DND-41 (cell line): ENCODE measurements around the gene UTF1.

ENCODE experiments used
- ATAC-seq: fragments of 200-7000 bp; cut with Tn5 transposase; 3 replicates; pipeline ENCODE4 v1.9.1; 2021; ENCODE audit warnings: low read depth; ENCODE audit not compliant: insufficient read depth
- DNase-seq: peaks from one replicate; pipeline ENCODE4 v3.0.0-alpha.2; 2020
- H2AFZ ChIP-seq: 2 replicates; pipeline ENCODE4 v1.6.0; 2012; ENCODE audit warnings: low read depth, low read length
- H3K27ac ChIP-seq: 2 replicates; pipeline ENCODE4 v1.5.1; 2012; ENCODE audit warnings: low read length, inconsistent platforms
- H3K27me3 ChIP-seq: fragments of 200-600 bp; sonication (generic); 2 replicates; pipeline ENCODE4 v1.6.0; 2012; ENCODE audit warnings: low read length, mild to moderate bottlenecking, inconsistent platforms; ENCODE audit not compliant: insufficient read depth, poor library complexity
- H3K36me3 ChIP-seq: 2 replicates; pipeline ENCODE4 v1.5.1; 2012; ENCODE audit warnings: low read length, inconsistent platforms; ENCODE audit not compliant: insufficient read depth
- H3K4me1 ChIP-seq: 2 replicates; pipeline ENCODE4 v1.5.1; 2012; ENCODE audit warnings: mild to moderate bottlenecking, low read length; ENCODE audit not compliant: insufficient read depth
- H3K4me2 ChIP-seq: 2 replicates; pipeline ENCODE4 v1.6.0; 2012; ENCODE audit warnings: mild to moderate bottlenecking, moderate library complexity, low read length, inconsistent platforms; ENCODE audit not compliant: insufficient read depth
- H3K4me3 ChIP-seq, 2 experiments: fragments of 200-600 bp in 1 of 2; shearing (Covaris generic) in 1 of 2; 2 replicates each; pipeline ENCODE4 v1.5.1; 2012 to 2016; ENCODE audit warnings: inconsistent platforms in 2 of 2, low read length in 2 of 2, mild to moderate bottlenecking in 2 of 2, low read depth in 1 of 2, moderate library complexity in 1 of 2
- H3K79me2 ChIP-seq: 2 replicates; pipeline ENCODE4 v1.6.0; 2012; ENCODE audit warnings: low read length, inconsistent platforms; ENCODE audit not compliant: insufficient read depth
- H3K9ac ChIP-seq: 2 replicates; pipeline ENCODE4 v1.6.0; 2012; ENCODE audit warnings: low read depth, mild to moderate bottlenecking, inconsistent platforms, low read length, moderate library complexity
- H3K9me3 ChIP-seq: 2 replicates; pipeline ENCODE4 v1.5.1; 2012; ENCODE audit warnings: low read length, moderate library complexity, mild to moderate bottlenecking, inconsistent platforms; ENCODE audit not compliant: insufficient read depth, severe bottlenecking
- H4K20me1 ChIP-seq: 2 replicates; pipeline ENCODE4 v1.6.0; 2012; ENCODE audit warnings: low read length; ENCODE audit not compliant: insufficient read depth
- EZH2 ChIP-seq: IDR thresholded peaks from 3 replicates; pipeline ENCODE4 v1.6.1; 2012; ENCODE audit warnings: borderline replicate concordance, low read depth, mild to moderate bottlenecking, moderate library complexity, low read length, inconsistent platforms; ENCODE audit not compliant: severe bottlenecking
- TF ChIP-seq, protein P1 (sequence below): IDR thresholded peaks from 2 replicates; pipeline ENCODE4 v1.5.1; 2012; ENCODE audit warnings: borderline replicate concordance, low read length, moderate library complexity, mild to moderate bottlenecking; ENCODE audit not compliant: poor library complexity, severe bottlenecking; ENCODE audit errors: extremely low read depth

The UTF1 gene

DNA sequence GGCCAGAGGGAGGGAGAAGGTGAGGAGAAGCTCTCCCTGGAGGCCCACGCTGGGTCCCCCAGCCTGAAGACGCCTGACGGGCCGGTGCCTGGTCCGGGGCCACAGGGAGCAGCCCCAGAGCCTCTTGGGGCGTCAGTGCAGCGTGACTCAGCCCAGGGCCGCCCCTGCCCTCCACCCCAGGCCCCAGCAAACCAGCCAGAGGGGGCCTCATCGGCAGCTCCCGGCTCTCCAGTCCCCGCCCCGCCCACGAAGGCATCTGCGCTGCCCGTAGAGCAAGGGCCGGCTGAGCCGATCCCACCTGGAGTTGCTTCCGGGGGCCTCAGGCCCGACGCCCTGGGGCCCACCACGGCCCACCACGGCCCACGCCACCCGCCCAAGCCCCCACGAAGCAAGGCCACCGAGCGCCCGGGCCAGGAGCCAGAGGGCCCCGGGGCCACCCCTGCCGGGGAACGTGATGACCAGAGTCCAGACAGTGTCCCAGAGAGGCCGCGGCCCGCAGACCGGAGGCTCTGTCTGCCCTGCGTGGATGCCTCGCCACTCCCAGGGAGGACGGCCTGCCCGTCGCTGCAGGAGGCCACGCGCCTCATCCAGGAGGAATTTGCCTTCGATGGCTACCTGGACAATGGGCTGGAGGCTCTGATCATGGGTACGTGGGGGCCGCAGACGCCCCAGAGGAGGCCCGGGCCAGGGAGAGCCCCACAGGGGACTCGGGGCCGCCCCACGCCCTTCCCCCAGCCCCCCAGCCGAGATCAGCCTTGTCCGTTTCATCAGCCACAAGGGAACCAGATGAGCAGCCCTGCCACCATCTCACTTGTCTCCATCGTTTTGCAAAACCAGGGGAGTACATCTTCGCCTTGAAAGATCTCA, 31.2 kb upstream of the UTF1 start:
- H3K9ac ChIP-seq = no peak overlapping the region
- no peak overlapping the region for H2AFZ ChIP-seq
- H3K9me3 ChIP-seq = no peaks in the 10 kb centered on the region
- H3K79me2 ChIP-seq = no peaks in the 10 kb centered on the region
- no peaks in the 10 kb centered on the region for H3K27me3 ChIP-seq
- H3K36me3 ChIP-seq = no peaks in the 10 kb centered on the region
- H3K4me2 ChIP-seq = no peak overlapping the region
- ATAC-seq (no peak), DNase-seq (no peak)
- TF ChIP-seq EZH2 = no peak
- TF ChIP-seq, protein P1, sequence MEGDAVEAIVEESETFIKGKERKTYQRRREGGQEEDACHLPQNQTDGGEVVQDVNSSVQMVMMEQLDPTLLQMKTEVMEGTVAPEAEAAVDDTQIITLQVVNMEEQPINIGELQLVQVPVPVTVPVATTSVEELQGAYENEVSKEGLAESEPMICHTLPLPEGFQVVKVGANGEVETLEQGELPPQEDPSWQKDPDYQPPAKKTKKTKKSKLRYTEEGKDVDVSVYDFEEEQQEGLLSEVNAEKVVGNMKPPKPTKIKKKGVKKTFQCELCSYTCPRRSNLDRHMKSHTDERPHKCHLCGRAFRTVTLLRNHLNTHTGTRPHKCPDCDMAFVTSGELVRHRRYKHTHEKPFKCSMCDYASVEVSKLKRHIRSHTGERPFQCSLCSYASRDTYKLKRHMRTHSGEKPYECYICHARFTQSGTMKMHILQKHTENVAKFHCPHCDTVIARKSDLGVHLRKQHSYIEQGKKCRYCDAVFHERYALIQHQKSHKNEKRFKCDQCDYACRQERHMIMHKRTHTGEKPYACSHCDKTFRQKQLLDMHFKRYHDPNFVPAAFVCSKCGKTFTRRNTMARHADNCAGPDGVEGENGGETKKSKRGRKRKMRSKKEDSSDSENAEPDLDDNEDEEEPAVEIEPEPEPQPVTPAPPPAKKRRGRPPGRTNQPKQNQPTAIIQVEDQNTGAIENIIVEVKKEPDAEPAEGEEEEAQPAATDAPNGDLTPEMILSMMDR = no peak
- H3K27ac ChIP-seq = no peak overlapping the region
- H4K20me1 ChIP-seq = no peaks in the 10 kb centered on the region; the same call in 1 of the 2 replicates
- no peaks in the 10 kb centered on the region for H3K4me1 ChIP-seq
- H3K4me3 ChIP-seq = no peak overlapping the region

DNA sequence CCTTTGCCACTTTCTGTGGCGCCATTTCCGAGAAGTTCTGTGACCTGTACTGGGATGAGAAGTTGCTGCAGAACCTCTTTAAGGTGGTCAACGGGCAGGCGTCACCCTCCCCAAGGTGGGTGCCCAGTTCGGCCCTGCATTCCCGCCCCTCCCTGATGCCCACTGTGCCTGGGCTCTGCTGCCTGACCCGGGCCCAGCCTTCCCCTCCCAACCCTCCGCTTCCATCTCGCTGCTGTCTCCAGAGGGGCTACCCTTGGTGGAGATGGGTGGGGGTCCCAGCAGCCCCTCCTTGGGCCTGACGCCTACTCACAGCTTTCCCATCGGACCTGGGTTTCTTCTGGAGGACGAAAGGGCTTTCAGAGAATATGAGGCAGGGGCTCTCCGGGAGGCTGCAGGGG, 30.5 kb upstream of the UTF1 start:
- no peak overlapping the region for H3K4me2 ChIP-seq
- no peaks in the 10 kb centered on the region for H3K9me3 ChIP-seq
- no peaks in the 10 kb centered on the region; the same call in 1 of the 2 replicates for H4K20me1 ChIP-seq
- no peaks in the 10 kb centered on the region for H3K4me1 ChIP-seq
- H3K27me3 ChIP-seq = no peaks in the 10 kb centered on the region
- no peak overlapping the region for H3K9ac ChIP-seq
- ATAC-seq (no peak), DNase-seq (no peak)
- no peak overlapping the region for H3K27ac ChIP-seq
- no peak overlapping the region for H3K4me3 ChIP-seq
- no peak for TF ChIP-seq EZH2
- TF ChIP-seq, protein P1 = no peak
- H3K36me3 ChIP-seq = no peaks in the 10 kb centered on the region
- no peaks in the 10 kb centered on the region for H3K79me2 ChIP-seq
- no peak overlapping the region for H2AFZ ChIP-seq

- no peak for TF ChIP-seq EZH2
- TF ChIP-seq, protein P1 = no peak
- Histone ChIP-seq H3K4me3 (no peak overlapping the region), H3K9ac (no peak overlapping the region), H4K20me1 (no peaks in the 10 kb centered on the region; the same call in 1 of the 2 replicates), H3K79me2 (no peaks in the 10 kb centered on the region), H3K27ac (no peak overlapping the region), H3K27me3 (no peaks in the 10 kb centered on the region), H3K4me1 (no peaks in the 10 kb centered on the region), H3K9me3 (no peaks in the 10 kb centered on the region), H3K4me2 (no peak overlapping the region), H3K36me3 (no peaks in the 10 kb centered on the region), H2AFZ (no peak overlapping the region)
- DNase-seq = no peak
- ATAC-seq = no peak
Observed at GRCh38 chr10:133199992-133200611, 29.9 kb upstream of the UTF1 start.
